ENCODE measurements around the gene TCF12. TPM values are rescaled to one million over a fixed set of nuclear protein-coding genes. Genes with fewer than 3 reads are reported as not detected.

Gene TCF12
- total RNA-seq, 1 experiment from 2014 or later, result 76.7 TPM

DNA sequence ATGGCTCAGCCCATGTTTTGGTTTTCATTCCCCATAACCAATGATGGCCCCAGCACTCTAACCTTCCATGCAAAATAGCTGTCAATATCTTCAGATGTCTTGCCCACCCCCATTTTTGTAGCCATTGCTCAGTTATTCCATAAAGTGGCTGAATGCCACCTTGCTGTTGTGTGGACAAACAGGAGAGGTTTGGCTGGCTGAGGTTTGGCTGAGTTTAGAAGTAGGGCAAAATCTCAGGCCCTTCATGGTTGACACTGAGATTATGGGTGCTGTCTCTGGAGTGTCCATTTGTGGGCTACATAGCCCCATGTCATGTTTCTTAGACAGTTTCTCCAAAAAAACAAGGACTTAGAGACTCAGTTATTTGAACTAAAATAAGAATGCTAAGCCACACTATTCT is 96.9 kb downstream of the TCF12 start:
- Mint-ChIP-seq H3K36me3 (ENCODE audit: insufficient read depth in 1 of 3, low read depth in 3 of 3) (peaks cover 0 to 7% (median 4%) of the 10 kb centered on the region in 3 experiments; a peak in 4 of 7 replicates), H3K27ac (no peak overlapping the region), H3K27me3 (ENCODE audit: low read depth) (no peaks in the 10 kb centered on the region), H3K4me3 (no peak overlapping the region), H3K9me3 (no peaks in the 10 kb centered on the region; a peak in 1 of 5 replicates), H3K4me1 (peaks cover 29 to 37% of the 10 kb centered on the region in 2 experiments)
- no peak overlapping the region for H4K5ac ChIP-seq (ENCODE audit: insufficient read length, low read depth, low read length)
- H3K4me2 ChIP-seq (ENCODE audit: insufficient read depth, insufficient read length, low read length), result no peak overlapping the region
- no peak overlapping the region for H2BK12ac ChIP-seq (ENCODE audit: insufficient read length, low read depth, low read length)
- peaks cover 6% of the 10 kb centered on the region; the same call in 1 of the 2 replicates for H3K79me2 ChIP-seq (ENCODE audit: insufficient read depth, low read length)
- no peak overlapping the region for H3K56ac ChIP-seq (ENCODE audit: insufficient read length, low read depth, low read length)
- H4K8ac ChIP-seq (replicated peaks; ENCODE audit: insufficient read length, low read depth, low read length), result no peak overlapping the region
- H4K20me1 ChIP-seq (ENCODE audit: control insufficient read depth, insufficient read depth, insufficient read length), result no peaks in the 10 kb centered on the region
- TF ChIP-seq, protein P1, sequence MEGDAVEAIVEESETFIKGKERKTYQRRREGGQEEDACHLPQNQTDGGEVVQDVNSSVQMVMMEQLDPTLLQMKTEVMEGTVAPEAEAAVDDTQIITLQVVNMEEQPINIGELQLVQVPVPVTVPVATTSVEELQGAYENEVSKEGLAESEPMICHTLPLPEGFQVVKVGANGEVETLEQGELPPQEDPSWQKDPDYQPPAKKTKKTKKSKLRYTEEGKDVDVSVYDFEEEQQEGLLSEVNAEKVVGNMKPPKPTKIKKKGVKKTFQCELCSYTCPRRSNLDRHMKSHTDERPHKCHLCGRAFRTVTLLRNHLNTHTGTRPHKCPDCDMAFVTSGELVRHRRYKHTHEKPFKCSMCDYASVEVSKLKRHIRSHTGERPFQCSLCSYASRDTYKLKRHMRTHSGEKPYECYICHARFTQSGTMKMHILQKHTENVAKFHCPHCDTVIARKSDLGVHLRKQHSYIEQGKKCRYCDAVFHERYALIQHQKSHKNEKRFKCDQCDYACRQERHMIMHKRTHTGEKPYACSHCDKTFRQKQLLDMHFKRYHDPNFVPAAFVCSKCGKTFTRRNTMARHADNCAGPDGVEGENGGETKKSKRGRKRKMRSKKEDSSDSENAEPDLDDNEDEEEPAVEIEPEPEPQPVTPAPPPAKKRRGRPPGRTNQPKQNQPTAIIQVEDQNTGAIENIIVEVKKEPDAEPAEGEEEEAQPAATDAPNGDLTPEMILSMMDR (conservative IDR thresholded peaks at IDR 0.05), result no peak
- no peak overlapping the region for H4K91ac ChIP-seq (ENCODE audit: insufficient read length, low read depth, low read length)
- no peaks in the 10 kb centered on the region for H3K9me3 ChIP-seq (ENCODE audit: control insufficient read depth, low read depth, low read length)
- no peak overlapping the region for H2AK5ac ChIP-seq (ENCODE audit: insufficient read length, low read length)
- H2BK15ac ChIP-seq (ENCODE audit: low read depth, low read length), result no peak overlapping the region
- H2BK5ac ChIP-seq (ENCODE audit: insufficient read length, low read length), result no peak overlapping the region
- H2BK20ac ChIP-seq (ENCODE audit: low read depth, low read length, poor library complexity, severe bottlenecking), result no peak overlapping the region
- H3K14ac ChIP-seq (ENCODE audit: insufficient read depth, low read length), result no peak overlapping the region
- H2BK120ac ChIP-seq (ENCODE audit: low read depth, low read length, poor library complexity, severe bottlenecking), result no peak overlapping the region
- H3K18ac ChIP-seq (ENCODE audit: insufficient read length, low read depth, low read length), result no peak overlapping the region
- no peak overlapping the region for H3K27ac ChIP-seq (ENCODE audit: insufficient read length, low read depth, low read length)
- no peak overlapping the region for H2AFZ ChIP-seq (ENCODE audit: low read length)
- H3K4ac ChIP-seq (ENCODE audit: low read depth, low read length), result no peak overlapping the region
- peaks cover 6% of the 10 kb centered on the region for H3K79me1 ChIP-seq (ENCODE audit: insufficient read depth, low read depth, low read length, poor library complexity, severe bottlenecking)
- no peak for DNase-seq
- no peaks in the 10 kb centered on the region for H3K23me2 ChIP-seq (ENCODE audit: insufficient read length, low read depth, low read length, poor library complexity, severe bottlenecking)
- H3K23ac ChIP-seq (ENCODE audit: insufficient read length, low read depth, low read length), result no peak overlapping the region
- H3K9ac ChIP-seq (ENCODE audit: extremely low read depth, insufficient read length, low read length), result no peak overlapping the region
- H3T11ph ChIP-seq (ENCODE audit: low read length), result no peak overlapping the region
- peaks cover 5% of the 10 kb centered on the region for H3K4me1 ChIP-seq (ENCODE audit: insufficient read depth, low read length)
- H3K27me3 ChIP-seq (ENCODE audit: insufficient read depth, low read length), result no peaks in the 10 kb centered on the region

Data from H9 (cell line).